GM18511 (cell line): Measurements from ENCODE around the gene FBP1.
A peak's percentile ranks its signal among the peaks of the same experiment; 100 is the strongest.

Experiments
- ATAC-seq: cut with Tn5 transposase; IDR thresholded peaks from one replicate; pipeline ENCODE4 v1.9.1; 2021; ENCODE audit warnings: mild to moderate bottlenecking, moderate library complexity; ENCODE audit not compliant: unreplicated experiment

Gene FBP1

GRCh38 chr9:94639061-94639998 is at the start of gene FBP1:
Gene FBP1 (minus strand): TSS chr9:94639518. CDS start chr9:94639310, 208 bp downstream.
- ATAC-seq, result peak; percentile 71

- ATAC-seq, result no peak
Observed at GRCh38 chr9:94687451-94687850, 48.1 kb upstream of the FBP1 start.

- no peak for ATAC-seq
Observed at GRCh38 chr9:94685359-94685758, 46.0 kb upstream of the FBP1 start.

- ATAC-seq, result no peak
Observed at GRCh38 chr9:94681508-94681907, 42.2 kb upstream of the FBP1 start.

- no peak for ATAC-seq
Observed at GRCh38 chr9:94680621-94681020, 41.3 kb upstream of the FBP1 start.

GRCh38 chr9:94680020-94680419 is 40.7 kb upstream of the FBP1 start:
- no peak for ATAC-seq

- ATAC-seq, result no peak
Observed at GRCh38 chr9:94679587-94679986, 40.3 kb upstream of the FBP1 start.

- ATAC-seq, result no peak
Observed at GRCh38 chr9:94677929-94678328, 38.6 kb upstream of the FBP1 start.

GRCh38 chr9:94676446-94677131 is 37.3 kb upstream of the FBP1 start:
- ATAC-seq, result no peak

- no peak for ATAC-seq
Observed at GRCh38 chr9:94675008-94675881, 35.9 kb upstream of the FBP1 start.

GRCh38 chr9:94672811-94673487 is 33.6 kb upstream of the FBP1 start:
- no peak for ATAC-seq

GRCh38 chr9:94668928-94669729 is 29.8 kb upstream of the FBP1 start:
- ATAC-seq, result peak; percentile 82

GRCh38 chr9:94668418-94668927 is 29.2 kb upstream of the FBP1 start:
- no peak for ATAC-seq

GRCh38 chr9:94666364-94667099 is 27.2 kb upstream of the FBP1 start:
- no peak for ATAC-seq

GRCh38 chr9:94665613-94666012 is 26.3 kb upstream of the FBP1 start:
- ATAC-seq, result no peak

- ATAC-seq, result no peak
Observed at GRCh38 chr9:94664801-94665200, 25.5 kb upstream of the FBP1 start.

- no peak for ATAC-seq
Observed at GRCh38 chr9:94663640-94664039, 24.3 kb upstream of the FBP1 start.

GRCh38 chr9:94663140-94663539 is 23.8 kb upstream of the FBP1 start:
- no peak for ATAC-seq
